ENCODE measurements around the gene RAET1E. TPM values are rescaled to one million over a fixed set of nuclear protein-coding genes. Genes with fewer than 3 reads are reported as not detected.
"Not testable (repeated sequence)": the region's sequence is repeated elsewhere in the genome, so short reads cannot be mapped to it uniquely, and the experiment has no call there.

Gene RAET1E
- total RNA-seq, 2 experiments from 2014 or later: not detected

DNA sequence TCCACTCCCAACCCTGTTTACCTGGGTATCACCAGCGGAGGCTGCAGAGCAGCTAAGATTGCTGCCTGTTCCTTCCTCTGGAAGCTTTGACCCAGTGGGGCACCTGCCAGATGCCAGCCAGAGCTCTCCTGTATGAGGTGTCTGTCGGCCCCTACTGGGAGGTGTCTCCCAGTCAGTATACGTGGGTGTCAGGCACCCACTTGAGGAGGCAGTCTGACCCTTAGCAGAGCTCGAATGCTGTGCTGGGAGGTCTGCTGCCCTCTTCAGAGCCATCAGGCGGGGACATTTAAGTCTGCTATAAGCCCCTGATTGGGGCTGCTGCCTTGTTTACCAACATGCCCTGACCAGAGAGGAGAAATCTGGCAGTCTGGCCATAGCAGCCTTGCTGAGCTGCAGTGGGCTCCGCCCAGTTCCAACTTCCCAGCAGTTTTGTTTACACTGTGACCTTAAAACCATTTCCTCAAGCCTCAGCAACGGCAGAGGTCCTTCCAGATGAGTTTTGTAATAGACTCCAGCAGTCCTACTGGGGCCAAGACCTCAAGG, 2.8 kb downstream of the RAET1E start:
- Mint-ChIP-seq H3K4me1 (ENCODE audit: low read depth) (peaks cover 10% of the 10 kb centered on the region), H3K4me3 (no peak overlapping the region), H3K27ac (no peak overlapping the region), H3K27me3 (no peaks in the 10 kb centered on the region), H3K9me3 (no peaks in the 10 kb centered on the region), H3K36me3 (ENCODE audit: low read depth) (no peaks in the 10 kb centered on the region)
- Histone ChIP-seq H3K27me3 (ENCODE audit: control insufficient read depth in 1 of 2, insufficient read depth in 2 of 2, low read length in 2 of 2) (no peaks in the 10 kb centered on the region), H3K9me3 (ENCODE audit: control insufficient read depth in 1 of 2, insufficient read depth in 1 of 2, low read length in 2 of 2) (no peaks in the 10 kb centered on the region), H3K27ac (ENCODE audit: low read depth in 1 of 2, low read length in 2 of 2) (no peak overlapping the region), H3K36me3 (ENCODE audit: insufficient read depth, low read length) (no peaks in the 10 kb centered on the region), H3K4me1 (ENCODE audit: insufficient read depth, low read length) (peaks cover 20% of the 10 kb centered on the region), H3K4me3 (ENCODE audit: low read length) (no peak overlapping the region)
- ATAC-seq (ENCODE audit: poor library complexity) (no peak), DNase-seq (no peak)
- ChIA-PET CTCF (interaction anchor here (1.3 kb wide), 1 partner anchor 15 kb away, joined by 3 read pairs; no protein-coding TSS in a partner anchor), POLR2A (no interaction called here)
- intact Hi-C loops (cut with DNase I, micrococcal nuclease): no loop called here
- TF ChIP-seq, protein P1, sequence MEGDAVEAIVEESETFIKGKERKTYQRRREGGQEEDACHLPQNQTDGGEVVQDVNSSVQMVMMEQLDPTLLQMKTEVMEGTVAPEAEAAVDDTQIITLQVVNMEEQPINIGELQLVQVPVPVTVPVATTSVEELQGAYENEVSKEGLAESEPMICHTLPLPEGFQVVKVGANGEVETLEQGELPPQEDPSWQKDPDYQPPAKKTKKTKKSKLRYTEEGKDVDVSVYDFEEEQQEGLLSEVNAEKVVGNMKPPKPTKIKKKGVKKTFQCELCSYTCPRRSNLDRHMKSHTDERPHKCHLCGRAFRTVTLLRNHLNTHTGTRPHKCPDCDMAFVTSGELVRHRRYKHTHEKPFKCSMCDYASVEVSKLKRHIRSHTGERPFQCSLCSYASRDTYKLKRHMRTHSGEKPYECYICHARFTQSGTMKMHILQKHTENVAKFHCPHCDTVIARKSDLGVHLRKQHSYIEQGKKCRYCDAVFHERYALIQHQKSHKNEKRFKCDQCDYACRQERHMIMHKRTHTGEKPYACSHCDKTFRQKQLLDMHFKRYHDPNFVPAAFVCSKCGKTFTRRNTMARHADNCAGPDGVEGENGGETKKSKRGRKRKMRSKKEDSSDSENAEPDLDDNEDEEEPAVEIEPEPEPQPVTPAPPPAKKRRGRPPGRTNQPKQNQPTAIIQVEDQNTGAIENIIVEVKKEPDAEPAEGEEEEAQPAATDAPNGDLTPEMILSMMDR (IDR thresholded peaks at IDR 0.05): no peak

DNA sequence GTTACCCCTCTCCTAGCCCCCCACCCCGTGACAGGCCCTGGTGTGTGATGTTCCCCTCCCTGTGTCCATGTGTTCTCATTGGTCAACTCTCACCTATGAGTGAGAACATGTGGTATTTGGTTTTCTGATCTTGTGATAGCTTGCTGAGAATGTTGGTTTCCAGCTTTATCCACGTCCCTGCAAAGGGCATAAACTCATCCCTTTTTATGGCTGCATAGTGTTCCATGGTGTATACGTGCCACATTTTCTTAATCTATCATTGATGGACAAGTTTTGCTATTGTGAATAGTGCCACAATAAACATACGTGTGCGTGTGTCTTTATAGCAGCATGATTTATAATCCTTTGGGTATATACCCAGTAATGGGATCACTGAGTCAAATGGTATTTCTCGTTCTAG, 6.0 kb downstream of the RAET1E start:
- H3K4me3 ChIP-seq (ENCODE audit: low read length); H3K36me3 Mint-ChIP-seq (ENCODE audit: low read depth); H3K27me3 ChIP-seq (ENCODE audit: control insufficient read depth in 1 of 2, insufficient read depth in 2 of 2, low read length in 2 of 2); H3K36me3 ChIP-seq (ENCODE audit: insufficient read depth, low read length); CTCF ChIA-PET; H3K27ac ChIP-seq (ENCODE audit: low read depth in 1 of 2, low read length in 2 of 2); H3K4me1 Mint-ChIP-seq (ENCODE audit: low read depth); H3K27me3 Mint-ChIP-seq; ATAC-seq (ENCODE audit: poor library complexity); POLR2A ChIA-PET; H3K9me3 Mint-ChIP-seq; H3K27ac Mint-ChIP-seq; H3K4me3 Mint-ChIP-seq; H3K9me3 ChIP-seq (ENCODE audit: control insufficient read depth in 1 of 2, insufficient read depth in 1 of 2, low read length in 2 of 2); intact Hi-C loops (cut with DNase I, micrococcal nuclease); DNase-seq: not testable (repeated sequence)
- H3K4me1 ChIP-seq (ENCODE audit: insufficient read depth, low read length): peaks cover 12% of the 10 kb centered on the region

DNA sequence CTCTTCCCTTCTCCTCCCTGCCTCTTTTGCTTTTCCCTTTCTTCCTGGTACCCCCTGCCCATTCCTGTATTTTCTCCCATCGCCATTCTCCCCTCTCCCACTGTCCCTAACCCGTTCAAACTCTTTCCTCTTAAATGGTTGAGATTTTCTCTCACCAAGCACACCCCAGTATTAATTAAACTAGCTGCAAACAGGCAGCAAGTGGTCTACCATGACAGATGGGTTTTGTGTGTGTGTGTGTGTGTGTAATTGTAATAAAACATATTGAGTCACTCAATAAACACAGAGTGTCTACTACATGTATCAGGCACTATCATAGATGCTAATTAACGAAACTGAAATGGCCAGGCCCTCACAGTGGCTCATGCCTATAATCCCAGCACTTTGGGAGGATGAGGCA, 6.7 kb downstream of the RAET1E start:
- H3K9me3 ChIP-seq (ENCODE audit: control insufficient read depth in 1 of 2, insufficient read depth in 1 of 2, low read length in 2 of 2): no peaks in the 10 kb centered on the region
- H3K4me3 ChIP-seq (ENCODE audit: low read length): no peak overlapping the region
- H3K9me3 Mint-ChIP-seq: no peaks in the 10 kb centered on the region
- no peak overlapping the region for H3K27ac Mint-ChIP-seq
- H3K27me3 Mint-ChIP-seq: peaks cover 5% of the 10 kb centered on the region
- H3K27ac ChIP-seq (ENCODE audit: low read depth in 1 of 2, low read length in 2 of 2): no peak overlapping the region
- H3K36me3 ChIP-seq (ENCODE audit: insufficient read depth, low read length): no peaks in the 10 kb centered on the region
- intact Hi-C loops (cut with DNase I, micrococcal nuclease): no loop called here
- no peaks in the 10 kb centered on the region for H3K27me3 ChIP-seq (ENCODE audit: control insufficient read depth in 1 of 2, insufficient read depth in 2 of 2, low read length in 2 of 2)
- H3K4me1 Mint-ChIP-seq (ENCODE audit: low read depth): peaks cover 7% of the 10 kb centered on the region
- DNase-seq (no peak), ATAC-seq (ENCODE audit: poor library complexity) (no peak)
- TF ChIP-seq, protein P1 (IDR thresholded peaks at IDR 0.05): no peak
- H3K4me3 Mint-ChIP-seq: no peak overlapping the region
- H3K4me1 ChIP-seq (ENCODE audit: insufficient read depth, low read length): peaks cover 6% of the 10 kb centered on the region
- POLR2A ChIA-PET: no interaction called here
- CTCF ChIA-PET: no interaction called here
- no peaks in the 10 kb centered on the region for H3K36me3 Mint-ChIP-seq (ENCODE audit: low read depth)

DNA sequence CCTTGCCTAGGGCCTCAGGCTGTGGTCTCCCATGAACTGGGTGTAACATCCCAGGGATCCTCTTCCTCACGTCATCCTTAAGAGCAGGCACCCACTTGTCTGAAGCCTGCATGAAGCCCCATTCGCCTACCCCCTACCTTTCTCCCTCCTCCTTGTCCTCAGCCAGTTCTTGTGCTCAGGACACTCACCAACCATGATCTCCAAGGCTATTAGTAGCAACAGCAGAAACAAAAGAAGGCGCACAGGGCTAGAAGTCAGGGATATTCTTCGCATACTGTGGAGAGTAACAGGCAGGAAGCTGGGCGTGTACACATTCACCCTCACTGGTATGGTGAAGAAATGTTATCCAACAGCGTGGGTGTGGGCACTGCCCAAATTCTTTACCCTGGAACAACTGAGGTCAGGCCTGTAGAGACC, 7.3 kb downstream of the RAET1E start:
- no peaks in the 10 kb centered on the region for H3K9me3 ChIP-seq (ENCODE audit: control insufficient read depth in 1 of 2, insufficient read depth in 1 of 2, low read length in 2 of 2)
- DNase-seq: no peak
- TF ChIP-seq, protein P1 (IDR thresholded peaks at IDR 0.05): no peak
- H3K4me3 ChIP-seq (ENCODE audit: low read length): no peak overlapping the region
- no peaks in the 10 kb centered on the region for H3K36me3 Mint-ChIP-seq (ENCODE audit: low read depth)
- ATAC-seq (ENCODE audit: poor library complexity): no peak
- peaks cover 1% of the 10 kb centered on the region for H3K4me1 Mint-ChIP-seq (ENCODE audit: low read depth)
- ChIA-PET CTCF (no interaction called here), POLR2A (no interaction called here)
- intact Hi-C loops (cut with DNase I, micrococcal nuclease): no loop called here
- no peak overlapping the region for H3K4me3 Mint-ChIP-seq
- no peak overlapping the region for H3K27ac Mint-ChIP-seq
- peaks cover 1% of the 10 kb centered on the region for H3K4me1 ChIP-seq (ENCODE audit: insufficient read depth, low read length)
- H3K27me3 ChIP-seq (ENCODE audit: control insufficient read depth in 1 of 2, insufficient read depth in 2 of 2, low read length in 2 of 2): no peaks in the 10 kb centered on the region
- H3K27ac ChIP-seq (ENCODE audit: low read depth in 1 of 2, low read length in 2 of 2): no peak overlapping the region
- no peaks in the 10 kb centered on the region for H3K36me3 ChIP-seq (ENCODE audit: insufficient read depth, low read length)
- H3K27me3 Mint-ChIP-seq: peaks cover 5% of the 10 kb centered on the region
- H3K9me3 Mint-ChIP-seq: no peaks in the 10 kb centered on the region
